Neuron (in vitro differentiated cells): ENCODE results near the gene EOLA1.
A peak's percentile ranks its signal among the peaks of the same experiment; 100 is the strongest.

Experiments used
- H2AFZ ChIP-seq: one replicate; pipeline ENCODE4 v1.6.1; 2013; ENCODE audit warnings: low read depth, mild to moderate bottlenecking, inconsistent platforms, low read length, moderate library complexity
- H3K27me3 ChIP-seq: one replicate; pipeline ENCODE4 v1.6.1; 2013; ENCODE audit warnings: low read length; ENCODE audit not compliant: insufficient read depth
- H3K36me3 ChIP-seq: one replicate; pipeline ENCODE4 v1.6.1; 2013; ENCODE audit warnings: low read length; ENCODE audit not compliant: insufficient read depth
- H3K4me1 ChIP-seq: one replicate; pipeline ENCODE4 v1.6.1; 2013; ENCODE audit warnings: low read length; ENCODE audit not compliant: insufficient read depth
- H3K4me3 ChIP-seq: 2 replicates; pipeline ENCODE4 v1.5.1; 2013; ENCODE audit warnings: mild to moderate bottlenecking, low read length, moderate library complexity
- H3K9me3 ChIP-seq: one replicate; pipeline ENCODE4 v1.6.1; 2013; ENCODE audit warnings: low read length

Gene EOLA1

DNA sequence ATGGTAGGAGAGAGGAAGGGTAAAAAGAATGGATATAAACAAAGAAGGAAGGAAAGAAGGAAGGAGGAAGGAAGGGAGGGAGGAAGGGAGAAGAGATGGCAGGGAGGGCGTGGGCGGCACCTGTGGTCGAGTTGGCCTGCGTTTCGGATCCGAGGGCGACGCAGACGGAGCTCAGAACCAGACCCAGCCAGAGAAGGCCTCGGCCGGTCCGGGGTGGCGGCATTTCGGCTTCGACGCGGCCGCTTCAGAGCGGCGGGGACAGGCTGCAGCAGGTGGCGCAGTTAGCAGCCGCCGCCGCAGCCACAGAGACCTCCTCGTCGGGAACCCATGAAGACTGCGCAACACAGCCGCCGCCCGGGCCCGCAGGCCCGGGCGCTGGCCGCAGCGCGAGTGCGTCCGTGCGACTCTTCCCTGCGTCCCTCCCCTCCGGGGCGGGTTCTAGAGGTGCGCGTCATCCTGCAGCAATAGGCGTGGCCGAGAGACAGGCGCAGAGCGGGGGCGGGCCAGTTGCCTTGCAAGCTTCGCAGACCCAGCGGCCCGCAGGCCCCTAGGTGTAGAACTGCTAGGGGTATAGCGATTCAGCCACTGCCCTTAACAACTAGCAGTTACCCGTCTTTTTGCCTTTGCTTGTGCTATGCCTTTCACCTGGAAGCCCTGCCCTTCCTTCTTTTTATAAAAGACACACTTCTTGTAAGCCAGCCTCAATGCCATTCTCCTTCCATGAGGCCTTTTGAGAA lies 35.7 kb upstream of the EOLA1 start, which contains the start of gene IDS:
TSS of gene IDS (minus strand) at position 392 of the 737 bp plus-strand sequence. CDS start at position 223, 169 bp downstream.
- peaks cover 8% of the 10 kb centered on the region for H3K36me3 ChIP-seq

GRCh38 chrX:149505671-149506070 lies 35.1 kb upstream of the EOLA1 start:
- Histone ChIP-seq H3K36me3 (peaks cover 2% of the 10 kb centered on the region), H3K4me1 (peaks cover 9% of the 10 kb centered on the region), H3K4me3 (peak overlapping the region; percentile 53), H3K9me3 (no peaks in the 10 kb centered on the region), H2AFZ (no peak overlapping the region), H3K27me3 (no peaks in the 10 kb centered on the region)

More for the DNA sequence above, 35.7 kb upstream of the EOLA1 start, which contains the start of gene IDS:
- H3K4me3 ChIP-seq = peak within 1 kb of the TSS; percentile 53
- H3K4me1 ChIP-seq = peaks cover 9% of the 10 kb centered on the region
- H3K27me3 ChIP-seq = no peaks in the 10 kb centered on the region
- no peak within 1 kb of the TSS for H2AFZ ChIP-seq
- H3K9me3 ChIP-seq = no peaks in the 10 kb centered on the region

- H3K27me3 ChIP-seq = no peaks in the 10 kb centered on the region
- no peaks in the 10 kb centered on the region for H3K36me3 ChIP-seq
- H3K4me1 ChIP-seq = peaks cover 9% of the 10 kb centered on the region
- no peaks in the 10 kb centered on the region for H3K9me3 ChIP-seq
- no peak overlapping the region for H3K4me3 ChIP-seq
- no peak overlapping the region for H2AFZ ChIP-seq
These were observed 34.5 kb upstream of the EOLA1 start for GRCh38 chrX:149506349-149506748.

GRCh38 chrX:149508467-149508866 lies 32.3 kb upstream of the EOLA1 start:
- Histone ChIP-seq H3K4me1 (peaks cover 9% of the 10 kb centered on the region), H3K36me3 (no peaks in the 10 kb centered on the region), H2AFZ (no peak overlapping the region), H3K27me3 (no peaks in the 10 kb centered on the region), H3K4me3 (no peak overlapping the region), H3K9me3 (no peaks in the 10 kb centered on the region)

- H3K9me3 ChIP-seq = no peaks in the 10 kb centered on the region
- H3K4me3 ChIP-seq = no peak overlapping the region
- H3K36me3 ChIP-seq = no peaks in the 10 kb centered on the region
- no peaks in the 10 kb centered on the region for H3K27me3 ChIP-seq
- no peak overlapping the region for H2AFZ ChIP-seq
- H3K4me1 ChIP-seq = no peaks in the 10 kb centered on the region
These were observed 30.4 kb upstream of the EOLA1 start for GRCh38 chrX:149510386-149510785.

DNA sequence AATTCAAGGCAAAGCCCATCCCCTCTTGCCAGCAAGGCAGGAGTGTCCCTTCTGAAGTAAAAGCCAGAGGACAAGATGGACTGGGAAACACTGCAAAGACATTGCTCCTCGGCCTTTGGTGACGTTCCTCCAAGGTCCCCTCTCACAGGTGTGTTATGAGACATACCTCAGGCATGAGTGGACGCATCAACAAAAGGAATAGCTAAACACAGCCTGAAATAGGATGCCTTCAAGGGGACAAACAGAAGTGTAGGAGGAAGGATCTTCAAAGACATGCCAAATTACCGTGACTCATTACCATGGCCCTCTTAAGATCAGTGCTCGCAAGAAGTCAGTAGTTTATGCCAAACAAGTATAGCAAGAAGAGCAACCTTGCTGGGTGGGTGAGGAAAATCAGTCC lies 29.7 kb upstream of the EOLA1 start:
- H3K27me3 ChIP-seq = no peaks in the 10 kb centered on the region
- H3K36me3 ChIP-seq = no peaks in the 10 kb centered on the region
- H3K4me1 ChIP-seq = no peaks in the 10 kb centered on the region
- H3K4me3 ChIP-seq = no peak overlapping the region
- H2AFZ ChIP-seq = no peak overlapping the region
- H3K9me3 ChIP-seq = no peaks in the 10 kb centered on the region

- no peak overlapping the region for H3K4me3 ChIP-seq
- no peaks in the 10 kb centered on the region for H3K36me3 ChIP-seq
- no peaks in the 10 kb centered on the region for H3K9me3 ChIP-seq
- H3K4me1 ChIP-seq = no peaks in the 10 kb centered on the region
- H2AFZ ChIP-seq = no peak overlapping the region
- H3K27me3 ChIP-seq = no peaks in the 10 kb centered on the region
These were observed 28.5 kb upstream of the EOLA1 start for GRCh38 chrX:149512225-149512885.

DNA sequence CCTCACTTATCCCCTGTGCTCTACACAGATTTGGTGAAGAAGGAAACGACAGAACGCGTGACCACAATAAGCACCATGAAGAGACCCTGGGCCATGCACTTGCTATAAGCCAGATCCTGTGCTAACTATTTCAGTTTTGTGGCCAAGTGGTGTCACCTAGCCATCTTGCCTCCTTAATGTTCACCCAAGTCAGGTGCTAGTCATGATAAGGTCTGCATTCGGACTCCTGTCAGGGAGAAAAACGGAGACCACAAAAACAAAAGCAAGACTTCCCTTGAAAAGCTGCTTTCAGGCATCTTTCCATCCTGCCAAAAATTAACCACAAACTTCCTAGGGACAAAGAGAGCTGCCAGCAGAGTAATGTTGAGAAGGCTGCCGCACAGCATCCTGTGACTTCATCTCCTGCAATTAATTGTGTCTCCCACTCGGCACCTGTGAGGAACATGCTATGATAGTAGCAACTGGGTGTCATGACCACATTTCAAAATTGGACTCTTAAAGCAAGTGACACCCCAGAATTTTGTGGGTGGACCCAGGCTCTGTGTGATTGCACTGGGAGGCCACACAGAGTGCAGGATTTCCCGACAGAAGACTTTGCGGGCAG lies 26.9 kb upstream of the EOLA1 start:
- no peaks in the 10 kb centered on the region for H3K4me1 ChIP-seq
- no peaks in the 10 kb centered on the region for H3K9me3 ChIP-seq
- no peak overlapping the region for H2AFZ ChIP-seq
- H3K36me3 ChIP-seq = no peaks in the 10 kb centered on the region
- H3K27me3 ChIP-seq = no peaks in the 10 kb centered on the region
- H3K4me3 ChIP-seq = no peak overlapping the region

- Histone ChIP-seq H3K36me3 (no peaks in the 10 kb centered on the region), H3K27me3 (no peaks in the 10 kb centered on the region), H3K4me3 (no peak overlapping the region), H3K4me1 (no peaks in the 10 kb centered on the region), H2AFZ (no peak overlapping the region), H3K9me3 (no peaks in the 10 kb centered on the region)
These were observed 24.7 kb upstream of the EOLA1 start for GRCh38 chrX:149515954-149516602.

DNA sequence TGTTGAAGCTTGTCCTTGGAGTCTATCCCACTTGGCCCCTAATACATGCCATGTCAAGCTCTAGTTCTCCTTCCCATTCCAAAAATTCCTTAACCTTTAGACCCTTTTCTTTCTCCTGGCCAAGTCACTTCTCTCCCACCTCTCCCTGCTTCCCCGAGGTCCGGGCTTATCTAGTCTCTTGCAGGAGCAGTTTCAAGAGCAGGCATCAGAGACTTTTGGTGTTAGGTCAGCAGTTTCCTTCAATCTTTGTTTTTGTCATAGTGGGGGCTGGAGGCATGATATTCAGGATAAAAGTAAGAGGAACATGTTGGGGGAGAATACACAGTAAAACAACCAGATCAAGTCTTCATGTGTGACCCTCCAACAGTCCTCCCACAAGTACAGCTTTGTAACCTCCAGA lies 24.2 kb upstream of the EOLA1 start:
- no peak overlapping the region for H3K4me3 ChIP-seq
- no peaks in the 10 kb centered on the region for H3K4me1 ChIP-seq
- H3K27me3 ChIP-seq = peaks cover 3% of the 10 kb centered on the region
- H3K36me3 ChIP-seq = no peaks in the 10 kb centered on the region
- H3K9me3 ChIP-seq = no peaks in the 10 kb centered on the region
- no peak overlapping the region for H2AFZ ChIP-seq

- Histone ChIP-seq H3K27me3 (peaks cover 3% of the 10 kb centered on the region), H3K4me1 (no peaks in the 10 kb centered on the region), H3K4me3 (no peak overlapping the region), H3K9me3 (no peaks in the 10 kb centered on the region), H2AFZ (no peak overlapping the region), H3K36me3 (no peaks in the 10 kb centered on the region)
These were observed 23.5 kb upstream of the EOLA1 start for GRCh38 chrX:149517308-149517707.

DNA sequence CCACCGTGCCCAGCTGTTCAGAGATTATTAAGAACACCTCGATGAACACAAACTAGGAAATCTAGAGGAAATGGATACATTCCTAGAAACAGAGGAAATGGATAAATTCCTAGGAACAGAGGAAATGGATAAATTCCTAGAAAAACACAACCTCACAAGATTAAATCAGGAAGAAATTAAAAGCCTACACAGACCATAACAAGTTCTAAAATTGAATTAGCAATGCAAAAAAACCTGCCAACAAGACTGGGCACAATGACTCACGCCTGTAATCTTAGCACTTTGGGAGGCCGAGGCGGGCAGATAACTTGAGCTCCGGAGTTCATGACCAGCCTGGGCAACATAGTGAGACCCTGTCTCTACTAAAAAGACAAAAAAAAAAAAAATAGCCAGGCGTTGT lies 22.6 kb upstream of the EOLA1 start:
- H3K9me3 ChIP-seq = no peaks in the 10 kb centered on the region
- no peaks in the 10 kb centered on the region for H3K4me1 ChIP-seq
- no peak overlapping the region for H3K4me3 ChIP-seq
- peaks cover 3% of the 10 kb centered on the region for H3K27me3 ChIP-seq
- H2AFZ ChIP-seq = no peak overlapping the region
- H3K36me3 ChIP-seq = no peaks in the 10 kb centered on the region
